Inflammatory macrophage (primary cell): ENCODE measurements around the gene NRM.
"Not testable (repeated sequence)": the region's sequence is repeated elsewhere in the genome, so short reads cannot be mapped to it uniquely, and the experiment has no call there.

Experiments used
- DNase-seq, 2 donors: peaks; one replicate each; pipeline ENCODE4 v3.0.0-alpha.2; 2020 to 2022

NRM gene

GRCh38 chr6:30719791-30720737, 29.3 kb upstream of the NRM start, which contains the start of gene TUBB:
Gene TUBB, plus strand, starts transcription at chr6:30720352. Its CDS starts 155 bp downstream, at chr6:30720507.
- peak; percentile 98 for DNase-seq

GRCh38 chr6:30719356-30719755, 28.6 kb upstream of the NRM start:
- DNase-seq: no peak

- not testable (repeated sequence) for DNase-seq
Observed at GRCh38 chr6:30717845-30718720, 27.3 kb upstream of the NRM start.

GRCh38 chr6:30717129-30717844, 26.5 kb upstream of the NRM start, which contains the start of gene MDC1:
Gene MDC1, minus strand, starts transcription at chr6:30717281. Its CDS starts 2,106 bp downstream, at chr6:30715175.
- peak; percentile 100 for DNase-seq

GRCh38 chr6:30716879-30717128, 26.0 kb upstream of the NRM start:
- no peak for DNase-seq

DNA sequence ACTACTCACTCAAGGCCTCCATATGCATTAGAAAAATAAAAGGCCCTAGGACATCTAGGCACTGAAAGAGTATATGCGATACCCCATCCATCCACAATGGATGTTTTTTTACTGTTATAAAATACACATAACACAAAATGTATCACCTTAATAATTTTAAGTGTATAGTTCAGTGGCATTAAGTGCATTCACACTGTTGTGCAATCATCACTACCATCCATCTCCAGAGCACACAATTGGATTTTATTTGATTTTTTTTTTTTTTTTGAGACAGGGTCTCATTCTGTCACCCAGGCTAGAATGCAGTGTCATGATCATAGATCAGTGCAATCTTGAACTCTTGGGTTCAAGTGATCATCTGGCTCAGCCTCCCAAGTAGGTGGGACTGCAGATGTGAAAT, 23.5 kb upstream of the NRM start:
- no peak for DNase-seq

DNA sequence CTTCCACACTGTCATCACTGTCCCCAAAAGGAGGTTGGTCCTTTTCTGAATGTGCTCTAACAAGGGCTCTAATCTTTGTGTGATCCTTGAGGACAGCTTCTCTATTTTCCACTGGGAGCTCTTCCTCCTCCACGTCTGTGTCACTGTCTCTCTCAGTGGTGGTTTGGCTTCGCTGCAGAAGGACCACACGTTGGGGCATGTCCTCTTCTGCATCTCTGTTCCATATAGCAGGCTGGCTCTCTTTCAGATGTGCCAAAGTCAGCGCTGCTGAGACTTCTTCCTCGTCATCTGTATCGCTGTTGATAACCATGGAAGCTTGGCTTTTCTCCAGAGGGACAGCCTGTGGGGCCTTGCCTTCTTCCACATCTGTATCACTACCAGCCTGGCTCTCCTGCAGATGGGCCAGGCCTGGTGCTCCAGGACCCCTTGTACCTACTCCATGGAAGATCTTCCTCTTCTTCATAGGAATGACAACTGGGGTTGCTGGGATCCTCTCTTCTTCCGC, 21.7 kb upstream of the NRM start:
- no peak for DNase-seq

GRCh38 chr6:30711758-30712380, 21.1 kb upstream of the NRM start:
- no peak for DNase-seq

DNA sequence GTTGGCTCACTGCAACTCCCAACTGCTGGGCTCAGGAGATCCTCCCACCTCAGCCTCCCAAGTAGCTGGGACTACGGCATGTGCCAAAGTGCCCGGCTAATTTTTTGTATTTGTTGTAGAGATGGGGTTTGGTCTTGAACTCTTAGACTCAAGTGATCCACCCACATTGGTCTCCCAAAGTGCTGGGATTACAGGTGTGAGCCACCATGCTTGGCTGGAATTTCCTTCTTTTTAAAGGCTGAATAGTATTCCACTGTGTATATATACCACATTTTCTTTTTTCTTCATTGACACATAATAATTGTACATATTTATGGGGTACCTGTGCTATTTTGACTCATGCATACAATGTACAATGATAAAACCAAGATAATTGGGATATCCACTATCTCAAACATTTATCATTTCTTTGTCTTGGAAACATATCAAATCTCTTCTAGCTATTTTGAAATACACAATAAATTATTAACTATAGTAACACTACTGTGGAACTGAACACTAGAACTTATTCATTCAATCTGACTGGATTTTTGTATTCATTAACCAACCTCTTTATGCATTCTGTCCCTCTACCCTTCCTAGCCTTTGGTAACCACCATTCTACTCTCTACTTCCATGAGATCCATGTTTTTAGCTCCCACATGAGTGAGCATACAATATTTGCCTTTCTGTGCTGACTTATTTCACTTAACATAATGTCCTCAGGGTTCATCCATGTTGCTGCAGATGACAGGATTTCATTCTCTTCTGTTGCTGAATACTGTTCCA, 18.5 kb upstream of the NRM start:
- DNase-seq: no peak

DNA sequence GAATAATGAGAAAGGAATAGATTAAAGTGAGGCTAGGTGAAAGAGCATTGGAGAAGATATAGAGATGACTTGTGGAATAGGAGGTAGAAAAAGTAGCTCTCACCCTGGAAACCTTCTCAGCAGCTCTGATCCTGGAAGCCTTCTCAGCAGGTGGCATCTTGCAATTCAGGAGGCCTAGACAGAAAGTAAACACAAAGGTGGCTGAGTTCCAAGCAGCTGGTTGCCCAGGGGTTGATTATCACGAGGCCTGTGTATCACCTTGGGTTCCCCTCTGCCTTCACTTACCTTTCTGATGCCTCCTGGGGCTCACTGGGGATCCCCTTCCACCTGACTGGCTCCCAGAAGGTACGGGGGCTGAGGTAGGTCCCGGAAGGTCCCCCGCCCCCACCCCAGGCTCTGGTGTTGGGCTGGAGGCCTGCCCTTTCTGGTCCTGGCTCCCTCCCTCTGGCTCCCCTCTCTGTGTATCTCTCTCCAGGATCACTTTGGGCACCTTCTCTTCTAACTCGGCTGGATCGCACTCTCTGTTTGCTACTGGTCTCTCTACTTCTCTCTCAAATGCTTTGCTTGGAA, 16.6 kb upstream of the NRM start:
- DNase-seq: no peak

GRCh38 chr6:30705620-30706019, 14.8 kb upstream of the NRM start:
- DNase-seq: no peak

DNA sequence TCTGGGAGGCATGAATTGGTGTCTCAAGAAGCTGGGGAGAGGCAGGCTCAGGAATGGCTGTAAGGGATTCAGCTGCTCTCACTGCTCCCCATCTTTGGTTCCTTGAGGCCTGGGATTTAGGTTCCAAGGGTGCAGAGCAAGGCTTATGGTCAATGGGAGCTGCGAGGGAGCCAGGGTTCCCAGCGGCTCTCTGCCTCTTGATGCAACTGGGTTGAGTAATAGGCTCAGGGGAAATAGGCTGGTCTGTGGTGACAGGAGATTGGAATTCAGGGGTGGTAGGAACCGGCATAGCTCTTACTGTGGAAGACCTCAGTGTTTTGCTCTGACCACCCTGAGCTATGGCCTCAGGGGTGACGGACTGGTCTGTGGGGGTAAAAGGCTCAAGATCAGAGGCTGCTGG, 13.0 kb upstream of the NRM start:
- DNase-seq: peak; percentile 40 to 44

GRCh38 chr6:30703011-30703410, 12.2 kb upstream of the NRM start:
- no peak for DNase-seq

DNA sequence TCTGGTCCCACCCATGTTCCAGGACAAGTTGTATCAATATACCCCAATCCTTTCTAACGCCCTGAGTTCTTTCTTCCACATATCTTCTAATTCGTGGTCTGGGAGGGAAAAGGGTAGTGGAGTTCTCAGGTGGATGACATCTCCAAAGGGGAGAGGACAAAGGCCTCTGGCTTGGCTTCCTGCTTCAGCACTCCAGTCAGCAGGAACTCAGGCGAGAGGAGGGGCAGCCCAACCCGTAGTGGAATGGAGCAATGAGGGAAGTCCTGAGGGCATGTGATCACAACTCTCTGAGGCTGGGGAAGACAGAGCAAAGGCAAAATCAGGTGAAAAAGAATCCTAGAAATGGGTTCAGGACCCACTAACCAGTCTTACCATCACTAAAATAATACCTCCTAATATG, 9.6 kb upstream of the NRM start:
- peak; percentile 65 to 80 for DNase-seq

DNA sequence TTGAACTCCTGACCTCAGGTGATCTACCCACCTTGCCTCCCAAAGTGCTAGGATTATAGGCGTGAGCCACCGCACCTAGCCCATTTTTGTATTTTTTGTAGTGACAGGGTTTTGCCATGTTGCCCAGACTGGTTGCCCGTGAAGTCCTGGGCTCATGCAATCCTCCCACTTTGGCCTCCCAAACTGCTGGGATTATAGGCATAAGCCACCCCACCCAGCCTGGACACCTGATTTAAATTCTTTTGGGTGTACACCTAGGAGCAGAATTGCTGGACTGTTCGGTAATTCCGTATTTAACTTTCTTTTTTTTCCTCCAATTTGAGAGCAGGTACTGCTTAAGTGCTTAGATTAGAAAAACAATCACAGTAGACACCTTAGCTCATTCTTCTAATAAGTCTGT, 5.6 kb upstream of the NRM start:
- DNase-seq: no peak

- no peak for DNase-seq
Observed at GRCh38 chr6:30691208-30691847, 544 bp upstream of the NRM start.

- no peak for DNase-seq
Observed at GRCh38 chr6:30689985-30690384, 799 bp downstream of the NRM start.

GRCh38 chr6:30689022-30689865, 1.5 kb downstream of the NRM start:
- DNase-seq: no peak

GRCh38 chr6:30688569-30688968, 2.2 kb downstream of the NRM start:
- DNase-seq: no peak
